Body of pancreas (tissue), 4 donors: ENCODE data around the gene ASCC1.

ENCODE experiments used
- CTCF ChIP-seq, 7 experiments: fragments of 450-650 bp in 4 of 7; fragments of 200-600 bp in 3 of 7; sonication (generic) in 3 of 7; IDR thresholded peaks; one replicate each; pipeline ENCODE4 v1.5.1; 2016 to 2019; ENCODE audit warnings: antibody characterized with exemption in 7 of 7
- POLR2A ChIP-seq, 3 donors: fragments of 450-650 bp; IDR thresholded peaks; one replicate each; pipeline ENCODE4 v1.6.1; 2016; ENCODE audit warnings: antibody characterized with exemption in 3 of 3, mild to moderate bottlenecking in 2 of 3

GRCh38 chr10:72124989-72125388 is 91.1 kb downstream of the ASCC1 start:
- no peak for TF ChIP-seq CTCF (IDR thresholded peaks at IDR 0.05)
- no peak for TF ChIP-seq POLR2A (IDR thresholded peaks at IDR 0.05)
